Measurements from ENCODE around the gene LPCAT2. TPM values are rescaled to one million over a fixed set of nuclear protein-coding genes. Genes with fewer than 3 reads are reported as not detected.

LPCAT2 gene
- total and polyA plus RNA-seq, 2 of the 8 experiments (the other 6 are each of a cell fraction or from before 2014, with no cell fraction given) = 2.2 to 10.6 TPM

- no peak for TF ChIP-seq MAFK (IDR thresholded peaks at IDR 0.05; ENCODE audit: low read depth, low read length)
- Histone ChIP-seq H3K9ac (replicated peaks in 1 of 4; ENCODE audit: extremely low read depth in 1 of 4, low read depth in 3 of 4, low read length in 3 of 4) (no peak overlapping the region), H3K79me1 (ENCODE audit: low read depth, low read length) (no peaks in the 10 kb centered on the region), H3K56ac (replicated peaks; ENCODE audit: insufficient read length, low read depth, low read length) (no peak overlapping the region), H4K91ac (replicated peaks; ENCODE audit: insufficient read length, low read length) (no peak overlapping the region), H4K8ac (ENCODE audit: extremely low read depth, insufficient read depth, low read length) (no peak overlapping the region), H2BK15ac (ENCODE audit: low read length) (no peak overlapping the region), H3K4me3 (ENCODE audit: extremely low read depth in 1 of 4, insufficient read depth in 2 of 4, low read depth in 3 of 4, low read length in 4 of 4) (no peak overlapping the region), H3K18ac (ENCODE audit: extremely low read depth, low read length) (no peak overlapping the region), H2BK5ac (ENCODE audit: low read depth, low read length) (no peak overlapping the region), H4K20me1 (replicated peaks in 1 of 2; ENCODE audit: control insufficient read depth in 1 of 2, insufficient read depth in 2 of 2, low read length in 2 of 2) (peaks cover 0 to 1% of the 10 kb centered on the region in 2 experiments), H2BK12ac (ENCODE audit: low read depth, low read length) (no peak overlapping the region), H3K4me1 (replicated peaks in 1 of 4; ENCODE audit: control insufficient read depth in 3 of 4, insufficient read depth in 4 of 4, low read length in 3 of 4) (peaks cover 0 to 5% (median 2%) of the 10 kb centered on the region in 4 experiments; a peak in 1 of 7 replicates), H3K9me3 (ENCODE audit: insufficient read depth in 2 of 2, low read depth in 1 of 2, low read length in 1 of 2) (no peaks in the 10 kb centered on the region), H3K4ac (replicated peaks; ENCODE audit: insufficient read length, low read depth, low read length) (no peak overlapping the region), H2BK20ac (ENCODE audit: low read length) (no peak overlapping the region), H3K23me2 (ENCODE audit: low read depth, low read length) (no peaks in the 10 kb centered on the region; the same call in 1 of the 2 replicates), H3K27me3 (replicated peaks in 1 of 4; ENCODE audit: control insufficient read depth in 3 of 4, extremely low read depth in 1 of 4, insufficient read depth in 3 of 4, low read length in 3 of 4) (no peaks in the 10 kb centered on the region), H3K4me2 (ENCODE audit: insufficient read depth in 1 of 2, low read depth in 2 of 2, low read length in 2 of 2) (no peak overlapping the region), H2AK5ac (ENCODE audit: low read depth, low read length) (0 out of 2 replicates have a peak overlapping the region, but pooled peaks have one; percentile 33), H3K27ac (ENCODE audit: low read depth, low read length) (no peak overlapping the region), H3K23ac (ENCODE audit: insufficient read length) (no peak overlapping the region), H3K14ac (ENCODE audit: insufficient read length) (no peak overlapping the region), H4K5ac (ENCODE audit: insufficient read length, low read depth, low read length) (no peak overlapping the region), H2AFZ (ENCODE audit: low read length) (no peak overlapping the region), H3K79me2 (ENCODE audit: control insufficient read depth in 1 of 2, insufficient read depth in 2 of 2, low read length in 2 of 2) (no peaks in the 10 kb centered on the region), H2BK120ac (replicated peaks; ENCODE audit: low read depth, low read length) (no peak overlapping the region), H3K36me3 (ENCODE audit: control insufficient read depth in 2 of 4, insufficient read depth in 4 of 4, low read length in 3 of 4) (no peaks in the 10 kb centered on the region)
- WGBS, 2 experiments (ENCODE audit: extremely low coverage in 1 of 2, insufficient coverage in 1 of 2, insufficient read length in 1 of 2, insufficient replicate concordance in 2 of 2, low coverage in 1 of 2, low lambda C conversion rate in 2 of 2, missing lambda C conversion rate in 1 of 2) = 90% methylated on average over 6 of the region's 6 CpGs; no CpG with 5 or more reads in 1 of the 2 experiments
- DNase-seq (ENCODE audit: low read depth in 1 of 2, low spot score in 2 of 2) (peak in 1 of 2 experiments; percentile 35), FAIRE-seq (no peak)
- ChIA-PET POLR2A (ENCODE audit: partially characterized antibody) (no interaction called here), CTCF (ENCODE audit: partially characterized antibody) (interaction anchor here (0.7 to 0.9 kb wide), 2 partner anchors 16 to 179 kb away, joined by 3 read pairs; no protein-coding TSS in a partner anchor)
Measured at GRCh38 chr16:55498101-55498500, 10.8 kb upstream of the LPCAT2 start.
